Activated T-cell treated with anti-CD3 and anti-CD28 coated beads, Interleukin-2, amount 50 U/mL, for 24 hours (primary cell): ENCODE data around the gene ACOX2.
A peak's percentile ranks its signal among the peaks of the same experiment; 100 is the strongest.

Experiments
- DNase-seq: peaks from one replicate; pipeline ENCODE4 v3.0.0-alpha.2; 2020
- H3K27ac Mint-ChIP-seq: 2 replicates; pipeline ENCODE4 v1.8.0; 2020; ENCODE audit warnings: mild to moderate bottlenecking, mixed read lengths
- H3K27me3 Mint-ChIP-seq: 2 replicates; pipeline ENCODE4 v1.8.0; 2020; ENCODE audit warnings: mixed read lengths
- H3K36me3 Mint-ChIP-seq: 2 replicates; pipeline ENCODE4 v1.8.0; 2020; ENCODE audit warnings: low read depth, mixed read lengths
- H3K4me1 Mint-ChIP-seq: 2 replicates; pipeline ENCODE4 v1.8.0; 2020; ENCODE audit warnings: low read depth, mixed read lengths
- H3K4me3 Mint-ChIP-seq: 2 replicates; pipeline ENCODE4 v1.8.0; 2020; ENCODE audit warnings: mild to moderate bottlenecking, moderate library complexity, mixed read lengths
- H3K9me3 Mint-ChIP-seq: 2 replicates; pipeline ENCODE4 v1.8.0; 2020; ENCODE audit warnings: mixed read lengths

Gene ACOX2

GRCh38 chr3:58488967-58489366 is 48.0 kb downstream of the ACOX2 start:
- H3K27ac Mint-ChIP-seq = no peak overlapping the region
- H3K4me3 Mint-ChIP-seq = no peak overlapping the region
- H3K36me3 Mint-ChIP-seq = peaks cover 3% of the 10 kb centered on the region
- H3K9me3 Mint-ChIP-seq = no peaks in the 10 kb centered on the region
- H3K27me3 Mint-ChIP-seq = peaks cover 10% of the 10 kb centered on the region
- DNase-seq = no peak
- H3K4me1 Mint-ChIP-seq = peaks cover 38% of the 10 kb centered on the region

- no peak overlapping the region for H3K4me3 Mint-ChIP-seq
- no peaks in the 10 kb centered on the region for H3K9me3 Mint-ChIP-seq
- peaks cover 10% of the 10 kb centered on the region for H3K27me3 Mint-ChIP-seq
- no peak overlapping the region for H3K27ac Mint-ChIP-seq
- no peaks in the 10 kb centered on the region for H3K36me3 Mint-ChIP-seq
- DNase-seq = no peak
- H3K4me1 Mint-ChIP-seq = peaks cover 23% of the 10 kb centered on the region
Measured at GRCh38 chr3:58487140-58487886, 49.7 kb downstream of the ACOX2 start.

GRCh38 chr3:58485801-58486435 is 51.1 kb downstream of the ACOX2 start:
- no peaks in the 10 kb centered on the region for H3K36me3 Mint-ChIP-seq
- peaks cover 18% of the 10 kb centered on the region for H3K4me1 Mint-ChIP-seq
- no peak overlapping the region for H3K4me3 Mint-ChIP-seq
- no peak for DNase-seq
- H3K27ac Mint-ChIP-seq = no peak overlapping the region
- peaks cover 10% of the 10 kb centered on the region for H3K27me3 Mint-ChIP-seq
- H3K9me3 Mint-ChIP-seq = no peaks in the 10 kb centered on the region

GRCh38 chr3:58484722-58485069 is 52.3 kb downstream of the ACOX2 start:
- Mint-ChIP-seq H3K4me1 (peaks cover 9% of the 10 kb centered on the region), H3K27me3 (peaks cover 10% of the 10 kb centered on the region), H3K36me3 (no peaks in the 10 kb centered on the region), H3K9me3 (no peaks in the 10 kb centered on the region), H3K4me3 (no peak overlapping the region), H3K27ac (no peak overlapping the region)
- no peak for DNase-seq

DNA sequence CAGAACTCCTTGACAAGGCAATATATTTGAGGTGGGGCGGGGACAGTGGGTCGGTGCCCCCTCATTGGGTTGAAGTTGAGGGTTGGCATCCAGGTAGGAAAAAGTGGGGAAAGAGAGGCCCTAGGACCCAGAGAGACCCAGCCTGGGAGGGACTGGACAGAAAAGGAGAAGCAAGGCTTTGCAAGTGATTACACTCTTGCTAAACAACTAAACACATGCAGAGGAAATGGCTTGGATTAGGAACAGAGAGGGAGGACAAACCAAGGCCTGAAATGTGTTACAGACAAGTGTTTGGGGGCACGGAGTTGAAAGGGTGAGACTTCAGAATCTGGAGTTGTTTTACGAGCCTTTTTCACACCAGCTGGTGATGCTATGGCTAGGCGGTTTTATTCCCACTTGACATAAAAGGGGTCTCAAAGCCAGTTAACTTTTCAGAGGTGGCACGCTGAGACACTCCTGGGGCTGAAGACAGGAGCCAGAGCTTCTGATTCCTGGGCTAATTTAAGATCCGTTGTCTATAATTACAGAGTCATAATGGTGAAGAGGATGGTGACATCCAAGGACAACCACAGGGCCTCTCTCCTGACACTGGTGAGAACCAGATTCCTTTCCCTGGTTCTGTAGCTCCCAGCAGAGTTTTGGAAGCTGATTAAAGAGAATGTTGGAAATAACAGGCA is 52.8 kb downstream of the ACOX2 start:
- no peak overlapping the region for H3K27ac Mint-ChIP-seq
- no peaks in the 10 kb centered on the region for H3K9me3 Mint-ChIP-seq
- H3K4me3 Mint-ChIP-seq = no peak overlapping the region
- DNase-seq = no peak
- H3K4me1 Mint-ChIP-seq = peaks cover 9% of the 10 kb centered on the region
- H3K27me3 Mint-ChIP-seq = peaks cover 10% of the 10 kb centered on the region
- H3K36me3 Mint-ChIP-seq = no peaks in the 10 kb centered on the region

DNA sequence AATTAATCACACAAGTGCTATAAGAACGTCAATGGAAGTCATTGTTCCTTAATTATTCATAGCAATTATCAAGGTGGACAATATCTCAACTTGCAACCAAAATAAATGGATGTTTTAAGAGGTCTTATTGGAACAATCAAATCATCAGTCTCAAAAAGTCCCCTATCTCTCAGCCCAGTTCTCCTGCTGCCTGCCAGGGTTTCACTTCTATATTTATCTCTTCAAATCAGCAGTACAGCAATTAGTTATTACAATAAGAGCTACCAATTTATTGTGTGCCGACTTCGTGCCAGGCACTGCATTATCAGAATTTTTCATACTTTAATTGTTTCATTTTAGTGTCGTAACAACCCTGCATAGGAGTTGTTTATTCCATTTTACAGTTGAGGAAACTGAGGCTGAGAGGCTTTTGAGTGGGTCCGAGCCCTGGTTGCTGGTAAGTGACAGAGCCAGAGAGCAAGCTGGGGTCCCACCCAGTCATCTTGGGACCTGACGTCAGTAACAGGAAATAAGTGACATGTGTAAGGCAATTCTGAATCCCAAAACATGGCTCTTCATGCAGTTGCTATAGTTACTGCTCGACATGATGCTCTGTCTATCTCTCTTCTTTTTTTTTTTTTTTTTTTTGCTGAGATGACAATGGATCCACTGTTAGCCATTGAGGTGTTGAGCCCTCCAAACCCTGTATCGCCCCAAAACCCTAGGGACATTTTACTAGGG is 53.9 kb downstream of the ACOX2 start:
- Mint-ChIP-seq H3K36me3 (no peaks in the 10 kb centered on the region), H3K27ac (no peak overlapping the region), H3K9me3 (no peaks in the 10 kb centered on the region), H3K4me1 (peaks cover 9% of the 10 kb centered on the region), H3K4me3 (no peak overlapping the region), H3K27me3 (peaks cover 2% of the 10 kb centered on the region)
- no peak for DNase-seq

- Mint-ChIP-seq H3K27ac (no peak overlapping the region), H3K36me3 (no peaks in the 10 kb centered on the region), H3K4me3 (no peak overlapping the region), H3K9me3 (no peaks in the 10 kb centered on the region), H3K4me1 (no peaks in the 10 kb centered on the region), H3K27me3 (no peaks in the 10 kb centered on the region)
- DNase-seq = no peak
Measured at GRCh38 chr3:58480309-58480708, 56.7 kb downstream of the ACOX2 start.

GRCh38 chr3:58478781-58479180 is 58.2 kb downstream of the ACOX2 start:
- no peak for DNase-seq
- no peak overlapping the region for H3K27ac Mint-ChIP-seq
- H3K9me3 Mint-ChIP-seq = no peaks in the 10 kb centered on the region
- H3K4me3 Mint-ChIP-seq = no peak overlapping the region
- no peaks in the 10 kb centered on the region for H3K27me3 Mint-ChIP-seq
- peaks cover 13% of the 10 kb centered on the region for H3K4me1 Mint-ChIP-seq
- no peaks in the 10 kb centered on the region for H3K36me3 Mint-ChIP-seq

DNA sequence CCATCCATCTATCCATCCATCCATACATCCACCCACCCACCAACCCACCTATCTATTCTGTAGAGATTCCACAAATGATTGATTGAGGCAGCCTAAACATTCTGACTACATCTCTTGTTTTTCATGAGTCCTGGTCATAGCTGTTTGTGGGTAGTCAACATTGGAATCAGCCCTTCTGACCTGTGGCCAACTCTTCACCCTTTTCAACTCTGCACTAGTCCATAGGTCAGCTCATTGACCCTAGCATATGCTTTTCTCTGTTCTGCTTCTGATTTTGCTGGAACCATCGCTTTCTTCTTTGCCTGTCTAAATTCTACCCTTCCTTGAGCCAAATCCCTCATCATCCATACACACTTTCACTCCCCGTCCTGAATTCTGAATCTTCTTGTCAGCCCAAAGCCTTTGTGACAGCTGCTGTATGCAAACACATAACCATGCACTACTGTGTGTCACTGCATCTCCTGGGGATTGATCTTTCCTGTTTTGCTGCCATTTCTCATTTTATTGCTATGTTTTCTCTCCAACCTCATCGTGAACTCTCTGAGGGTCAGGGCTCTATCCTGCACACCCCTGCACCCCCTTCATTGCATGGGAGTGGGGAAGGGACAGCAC is 61.9 kb downstream of the ACOX2 start:
- Mint-ChIP-seq H3K27me3 (peaks cover 3% of the 10 kb centered on the region), H3K4me3 (no peak overlapping the region), H3K4me1 (peaks cover 39% of the 10 kb centered on the region), H3K36me3 (no peaks in the 10 kb centered on the region), H3K9me3 (no peaks in the 10 kb centered on the region), H3K27ac (no peak overlapping the region)
- no peak for DNase-seq

- no peak overlapping the region for H3K27ac Mint-ChIP-seq
- no peak overlapping the region for H3K4me3 Mint-ChIP-seq
- no peak for DNase-seq
- peaks cover 41% of the 10 kb centered on the region for H3K4me1 Mint-ChIP-seq
- H3K9me3 Mint-ChIP-seq = no peaks in the 10 kb centered on the region
- no peaks in the 10 kb centered on the region for H3K36me3 Mint-ChIP-seq
- H3K27me3 Mint-ChIP-seq = peaks cover 3% of the 10 kb centered on the region
Measured at GRCh38 chr3:58474348-58474911, 62.6 kb downstream of the ACOX2 start.

GRCh38 chr3:58473275-58473674 is 63.7 kb downstream of the ACOX2 start:
- Mint-ChIP-seq H3K36me3 (no peaks in the 10 kb centered on the region), H3K4me3 (no peak overlapping the region), H3K27ac (no peak overlapping the region), H3K9me3 (no peaks in the 10 kb centered on the region), H3K27me3 (peaks cover 3% of the 10 kb centered on the region), H3K4me1 (peaks cover 41% of the 10 kb centered on the region)
- no peak for DNase-seq

GRCh38 chr3:58471025-58471887 is 65.7 kb downstream of the ACOX2 start:
- H3K36me3 Mint-ChIP-seq = no peaks in the 10 kb centered on the region
- H3K27ac Mint-ChIP-seq = peak overlapping the region; percentile 88
- H3K27me3 Mint-ChIP-seq = peaks cover 3% of the 10 kb centered on the region
- H3K9me3 Mint-ChIP-seq = no peaks in the 10 kb centered on the region
- no peak overlapping the region for H3K4me3 Mint-ChIP-seq
- peaks cover 41% of the 10 kb centered on the region for H3K4me1 Mint-ChIP-seq
- DNase-seq = peak; percentile 54

DNA sequence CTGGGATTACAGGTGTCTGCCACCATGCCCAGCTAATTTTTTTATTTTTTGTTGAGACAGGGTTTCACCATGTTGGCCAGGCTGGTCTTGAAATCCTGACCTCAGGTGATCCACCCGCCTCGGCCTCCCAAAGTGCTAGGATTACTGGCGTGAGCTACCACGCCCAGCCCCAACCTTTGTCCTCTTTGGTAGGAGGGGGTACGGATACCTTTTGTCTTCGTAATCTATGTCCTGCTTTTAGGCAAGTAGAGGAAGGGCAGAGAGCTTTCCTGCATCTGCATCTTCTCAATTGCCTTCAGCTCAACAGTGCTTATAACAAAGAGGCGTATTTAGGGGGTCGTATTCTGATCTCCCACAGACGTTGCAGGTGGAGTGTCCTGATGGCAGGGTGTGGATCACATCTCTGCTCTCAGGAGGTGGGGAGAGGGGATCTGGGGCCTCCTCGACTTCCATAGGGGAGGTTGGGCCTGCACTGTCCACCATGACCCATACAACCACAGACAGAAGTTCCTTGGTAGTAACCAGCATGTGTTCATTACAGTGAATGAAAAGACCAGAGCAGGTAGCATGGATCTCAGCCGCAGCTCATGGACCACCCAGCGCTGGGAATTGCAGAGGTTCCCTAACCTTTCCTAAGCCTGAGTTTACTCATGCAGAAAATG is 66.5 kb downstream of the ACOX2 start:
- peak overlapping the region; percentile 88 for H3K27ac Mint-ChIP-seq
- DNase-seq = no peak
- no peaks in the 10 kb centered on the region for H3K36me3 Mint-ChIP-seq
- no peaks in the 10 kb centered on the region for H3K9me3 Mint-ChIP-seq
- peaks cover 3% of the 10 kb centered on the region for H3K27me3 Mint-ChIP-seq
- peaks cover 43% of the 10 kb centered on the region for H3K4me1 Mint-ChIP-seq
- no peak overlapping the region for H3K4me3 Mint-ChIP-seq
